Astrocyte of the cerebellum (primary cell): ENCODE measurements around the gene AAR2.
A peak's percentile ranks its signal among the peaks of the same experiment; 100 is the strongest.

Source experiments
- DNase-seq: peaks from one replicate; pipeline ENCODE4 v3.0.0-alpha.2; 2011; ENCODE audit warnings: low read depth
- H3K4me3 ChIP-seq: 2 replicates; pipeline ENCODE4 v1.5.1; 2011; ENCODE audit warnings: mild to moderate bottlenecking, low read depth, low read length, moderate library complexity
- in situ Hi-C: cut with HindIII; loops from 2 replicates; pipeline ENCODE4 v1.10.0; 2017; ENCODE audit warnings: low sequenced_read_pairs
- TF ChIP-seq, protein P1 (sequence below): IDR thresholded peaks from 2 replicates; pipeline ENCODE4 v1.5.1; 2012; ENCODE audit warnings: low read length, low read depth, moderate library complexity, mild to moderate bottlenecking; ENCODE audit errors: missing control alignments

Gene AAR2

DNA sequence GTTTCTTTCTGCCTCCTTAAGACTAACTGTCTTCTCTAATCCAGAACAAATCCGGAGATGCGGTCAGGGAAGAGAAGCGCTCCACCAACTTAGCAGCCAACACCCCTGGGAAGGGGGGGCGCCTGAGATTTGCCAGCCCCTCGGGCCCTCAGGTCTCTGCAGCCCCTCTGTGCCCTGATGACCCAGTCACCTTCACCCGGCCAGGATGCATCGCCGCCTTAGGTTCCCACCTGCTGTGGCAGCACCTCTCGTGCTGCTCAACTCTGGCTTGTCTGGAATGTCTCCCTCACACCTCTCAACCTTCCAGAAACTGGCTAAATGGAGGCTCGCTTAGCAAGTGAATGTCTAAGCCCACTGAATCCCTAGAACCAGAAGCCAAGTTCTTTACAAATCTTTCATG is 28.0 kb upstream of the AAR2 start:
- no peak overlapping the region for H3K4me3 ChIP-seq
- in situ Hi-C loops, result no loop called here
- DNase-seq, result no peak
- TF ChIP-seq, protein P1, sequence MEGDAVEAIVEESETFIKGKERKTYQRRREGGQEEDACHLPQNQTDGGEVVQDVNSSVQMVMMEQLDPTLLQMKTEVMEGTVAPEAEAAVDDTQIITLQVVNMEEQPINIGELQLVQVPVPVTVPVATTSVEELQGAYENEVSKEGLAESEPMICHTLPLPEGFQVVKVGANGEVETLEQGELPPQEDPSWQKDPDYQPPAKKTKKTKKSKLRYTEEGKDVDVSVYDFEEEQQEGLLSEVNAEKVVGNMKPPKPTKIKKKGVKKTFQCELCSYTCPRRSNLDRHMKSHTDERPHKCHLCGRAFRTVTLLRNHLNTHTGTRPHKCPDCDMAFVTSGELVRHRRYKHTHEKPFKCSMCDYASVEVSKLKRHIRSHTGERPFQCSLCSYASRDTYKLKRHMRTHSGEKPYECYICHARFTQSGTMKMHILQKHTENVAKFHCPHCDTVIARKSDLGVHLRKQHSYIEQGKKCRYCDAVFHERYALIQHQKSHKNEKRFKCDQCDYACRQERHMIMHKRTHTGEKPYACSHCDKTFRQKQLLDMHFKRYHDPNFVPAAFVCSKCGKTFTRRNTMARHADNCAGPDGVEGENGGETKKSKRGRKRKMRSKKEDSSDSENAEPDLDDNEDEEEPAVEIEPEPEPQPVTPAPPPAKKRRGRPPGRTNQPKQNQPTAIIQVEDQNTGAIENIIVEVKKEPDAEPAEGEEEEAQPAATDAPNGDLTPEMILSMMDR, result no peak

DNA sequence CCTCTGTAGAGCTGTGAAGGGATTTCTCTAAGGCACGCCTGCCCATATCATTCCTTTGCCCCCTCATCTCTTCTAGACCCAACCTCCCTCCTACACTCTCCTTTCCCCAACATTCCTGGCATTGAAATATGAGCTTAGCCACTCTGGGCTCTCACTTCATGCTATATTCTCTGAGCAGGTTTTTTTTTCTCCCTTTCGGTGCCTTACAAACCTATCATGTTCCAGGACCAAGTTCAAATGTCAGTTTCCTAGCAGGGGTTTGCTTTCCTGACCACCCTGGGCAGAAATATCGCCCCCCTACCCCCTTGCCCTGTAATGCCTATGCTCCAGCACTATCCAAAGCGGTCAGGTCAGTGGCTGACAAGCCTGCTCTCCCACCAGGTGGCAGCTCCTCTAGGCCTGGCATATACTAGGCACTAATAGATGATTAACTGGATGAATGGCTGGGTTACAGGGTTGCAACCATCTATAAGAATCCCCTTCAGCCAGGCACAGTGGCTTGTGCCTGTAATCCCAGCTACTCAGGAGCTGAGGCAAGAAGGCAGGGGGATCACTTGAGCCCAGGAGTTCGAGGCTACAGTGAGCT is 25.7 kb upstream of the AAR2 start:
- in situ Hi-C loops, result no loop called here
- TF ChIP-seq, protein P1, result no peak
- H3K4me3 ChIP-seq, result no peak overlapping the region
- no peak for DNase-seq

DNA sequence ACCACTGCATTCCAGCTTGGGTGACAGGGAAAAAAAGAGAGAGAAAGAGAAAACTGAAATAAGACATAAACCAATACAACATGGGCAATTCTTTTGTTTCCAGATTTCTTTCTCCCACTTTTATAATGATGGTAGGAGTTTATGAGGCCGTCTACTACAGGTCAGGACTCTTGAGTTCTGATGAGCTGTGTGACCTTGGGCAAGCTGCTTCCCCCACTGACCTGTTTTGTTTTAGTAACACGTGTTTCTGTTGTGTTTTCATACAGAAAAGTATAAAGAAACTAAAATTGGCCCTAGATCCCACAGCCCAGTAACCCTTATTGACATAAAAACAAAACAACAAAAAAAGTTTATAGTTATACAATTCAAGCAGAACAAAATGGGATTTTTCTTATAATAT is 22.9 kb upstream of the AAR2 start:
- DNase-seq, result no peak
- no peak overlapping the region for H3K4me3 ChIP-seq
- in situ Hi-C loops, result no loop called here
- TF ChIP-seq, protein P1, result no peak

DNA sequence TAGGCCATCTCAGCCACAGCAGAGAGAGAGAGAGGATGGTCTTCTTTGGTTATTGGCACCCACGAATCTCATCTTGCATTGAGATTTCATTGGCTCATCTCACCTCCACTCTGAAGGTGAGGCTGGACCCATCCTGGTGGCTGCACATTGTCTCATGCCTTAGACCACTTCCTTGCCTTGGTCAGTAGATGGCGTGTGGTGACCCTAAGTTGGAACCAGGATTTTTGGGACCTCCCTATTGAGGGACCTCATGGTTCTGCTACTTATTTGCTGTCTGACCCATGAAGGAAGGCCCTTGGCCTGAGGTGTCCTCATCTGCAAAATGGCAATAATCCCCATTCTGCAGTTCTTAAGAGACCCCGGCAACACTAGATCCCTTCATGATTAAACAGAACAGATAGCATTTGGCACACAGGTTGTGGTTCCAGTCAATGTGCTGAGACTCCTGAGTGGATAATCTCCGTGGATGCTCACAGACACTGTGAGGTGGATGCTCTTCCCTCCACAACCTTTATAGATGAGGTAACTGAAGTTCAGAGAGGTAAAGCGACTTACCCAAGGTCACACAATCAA is 21.5 kb upstream of the AAR2 start:
- TF ChIP-seq, protein P1, result peak; percentile 73
- DNase-seq, result no peak
- H3K4me3 ChIP-seq, result no peak overlapping the region
- in situ Hi-C loops, result no loop called here

DNA sequence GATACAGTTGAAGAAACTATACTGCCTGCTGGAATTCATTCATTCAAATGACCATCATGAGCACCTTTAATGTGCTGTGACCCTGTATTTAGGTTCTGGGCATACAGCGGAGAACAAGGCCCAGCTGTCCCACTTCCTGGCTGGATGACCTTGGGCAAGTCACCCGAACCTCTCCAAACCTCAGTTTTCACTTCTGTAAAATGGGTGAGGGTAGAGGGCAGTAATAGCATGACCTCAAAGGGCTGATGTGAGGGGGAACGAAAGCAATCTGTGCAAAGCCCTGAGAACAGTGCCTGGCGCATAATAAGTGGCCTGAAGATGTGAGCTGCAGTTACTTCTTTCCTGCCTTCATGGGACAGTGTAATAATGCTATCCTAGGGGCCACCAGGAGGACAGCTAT is 20.5 kb upstream of the AAR2 start:
- H3K4me3 ChIP-seq, result no peak overlapping the region
- TF ChIP-seq, protein P1, result no peak
- in situ Hi-C loops, result no loop called here
- no peak for DNase-seq

DNA sequence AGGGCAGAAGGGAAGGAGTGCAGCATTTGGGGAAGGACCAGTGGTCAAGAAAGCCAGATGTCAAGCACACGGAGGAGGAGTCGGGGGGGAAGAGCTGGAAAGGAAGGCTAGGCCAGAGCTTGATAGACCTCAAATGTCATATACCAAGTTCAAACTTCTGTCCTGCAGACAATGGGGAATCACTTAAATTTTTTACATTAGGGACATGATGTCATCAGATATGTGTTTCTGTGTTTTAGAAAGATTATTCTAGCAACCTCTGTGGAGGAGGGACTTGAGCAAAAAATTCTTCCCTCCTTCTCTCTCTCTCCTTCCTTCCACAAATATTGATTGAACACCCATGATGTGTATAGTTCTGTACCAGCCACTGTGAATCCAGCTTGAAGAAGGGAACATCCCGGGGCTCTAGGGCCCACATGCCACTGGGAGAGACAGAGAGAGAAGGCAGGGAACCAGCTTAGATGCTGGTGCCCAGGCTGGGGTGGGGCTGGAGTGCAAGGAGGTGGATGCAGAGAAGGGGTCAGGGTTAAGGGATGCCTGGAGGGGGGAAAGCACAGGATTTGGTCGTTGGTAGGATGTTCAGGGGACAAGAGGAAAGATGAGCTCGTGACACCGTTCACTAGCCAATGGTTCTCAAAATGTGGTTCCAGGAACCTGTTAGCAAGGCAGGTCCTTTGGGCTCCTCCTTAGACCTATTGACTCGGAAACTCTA is 19.8 kb upstream of the AAR2 start:
- TF ChIP-seq, protein P1, result no peak
- DNase-seq, result no peak
- H3K4me3 ChIP-seq, result no peak overlapping the region
- in situ Hi-C loops, result no loop called here
